Duodenal mucosa (tissue), 2 donors: Measurements from ENCODE around the gene KIF5C.

ENCODE experiments used
- H3K27ac ChIP-seq: one replicate; pipeline ENCODE4 v1.7.0; 2013; ENCODE audit warnings: low read depth, low read length
- H3K27me3 ChIP-seq, 2 donors: one replicate each; pipeline ENCODE4 v1.7.0; 2013; ENCODE audit warnings: low read length in 2 of 2, control low read depth in 1 of 2; ENCODE audit not compliant: insufficient read depth in 2 of 2, control insufficient read depth in 1 of 2
- H3K36me3 ChIP-seq, 2 donors: one replicate each; pipeline ENCODE4 v1.7.0; 2013; ENCODE audit warnings: low read length in 2 of 2, control low read depth in 1 of 2; ENCODE audit not compliant: insufficient read depth in 2 of 2, control insufficient read depth in 1 of 2
- H3K4me1 ChIP-seq, 2 donors: one replicate each; pipeline ENCODE4 v1.7.0; 2013; ENCODE audit warnings: low read length in 2 of 2, control low read depth in 1 of 2; ENCODE audit not compliant: insufficient read depth in 2 of 2, control insufficient read depth in 1 of 2
- H3K4me3 ChIP-seq, 2 donors: one replicate each; pipeline ENCODE4 v1.7.0; 2013; ENCODE audit warnings: low read length in 2 of 2, low read depth in 1 of 2
- H3K9ac ChIP-seq, 2 donors: one replicate each; pipeline ENCODE4 v1.7.0; 2013; ENCODE audit warnings: low read length in 2 of 2, low read depth in 1 of 2
- H3K9me3 ChIP-seq, 2 donors: one replicate each; pipeline ENCODE4 v1.7.0; 2013; ENCODE audit warnings: low read length in 2 of 2, control low read depth in 1 of 2; ENCODE audit not compliant: control insufficient read depth in 1 of 2

KIF5C gene

GRCh38 chr2:149041482-149041881 lies 166.5 kb downstream of the KIF5C start:
- Histone ChIP-seq H3K4me3 (no peak overlapping the region), H3K9me3 (no peaks in the 10 kb centered on the region), H3K4me1 (no peaks in the 10 kb centered on the region), H3K27me3 (peaks cover 3 to 21% of the 10 kb centered on the region in 2 donors), H3K9ac (no peak overlapping the region), H3K27ac (no peak overlapping the region), H3K36me3 (no peaks in the 10 kb centered on the region)

GRCh38 chr2:149042881-149043280 lies 167.9 kb downstream of the KIF5C start:
- no peaks in the 10 kb centered on the region for H3K9me3 ChIP-seq
- no peak overlapping the region for H3K9ac ChIP-seq
- H3K4me3 ChIP-seq: no peak overlapping the region
- no peak overlapping the region for H3K27ac ChIP-seq
- no peaks in the 10 kb centered on the region for H3K36me3 ChIP-seq
- no peaks in the 10 kb centered on the region for H3K4me1 ChIP-seq
- H3K27me3 ChIP-seq: peaks cover 0 to 12% of the 10 kb centered on the region in 2 donors

GRCh38 chr2:149044500-149044899 lies 169.5 kb downstream of the KIF5C start:
- Histone ChIP-seq H3K36me3 (no peaks in the 10 kb centered on the region), H3K4me3 (no peak overlapping the region), H3K27me3 (peaks cover 0 to 6% of the 10 kb centered on the region in 2 donors), H3K9me3 (no peaks in the 10 kb centered on the region), H3K27ac (no peak overlapping the region), H3K9ac (no peak overlapping the region), H3K4me1 (no peaks in the 10 kb centered on the region)

GRCh38 chr2:149047118-149047517 lies 172.1 kb downstream of the KIF5C start:
- Histone ChIP-seq H3K27ac (no peak overlapping the region), H3K4me3 (no peak overlapping the region), H3K27me3 (no peaks in the 10 kb centered on the region), H3K9me3 (no peaks in the 10 kb centered on the region), H3K9ac (no peak overlapping the region), H3K36me3 (no peaks in the 10 kb centered on the region), H3K4me1 (no peaks in the 10 kb centered on the region)

- Histone ChIP-seq H3K36me3 (no peaks in the 10 kb centered on the region), H3K9ac (no peak overlapping the region), H3K27ac (no peak overlapping the region), H3K9me3 (no peaks in the 10 kb centered on the region), H3K4me3 (no peak overlapping the region), H3K27me3 (no peaks in the 10 kb centered on the region), H3K4me1 (no peaks in the 10 kb centered on the region)
Measured at GRCh38 chr2:149049142-149049541, 174.1 kb downstream of the KIF5C start.

GRCh38 chr2:149050188-149050587 lies 175.2 kb downstream of the KIF5C start:
- no peaks in the 10 kb centered on the region for H3K9me3 ChIP-seq
- no peak overlapping the region for H3K27ac ChIP-seq
- no peak overlapping the region for H3K9ac ChIP-seq
- H3K4me3 ChIP-seq: no peak overlapping the region
- H3K36me3 ChIP-seq: no peaks in the 10 kb centered on the region
- H3K4me1 ChIP-seq: no peaks in the 10 kb centered on the region
- no peaks in the 10 kb centered on the region for H3K27me3 ChIP-seq

- H3K27me3 ChIP-seq: no peaks in the 10 kb centered on the region
- no peak overlapping the region for H3K27ac ChIP-seq
- no peaks in the 10 kb centered on the region for H3K36me3 ChIP-seq
- no peak overlapping the region for H3K9ac ChIP-seq
- peaks cover 0 to 7% of the 10 kb centered on the region in 2 donors for H3K4me1 ChIP-seq
- no peaks in the 10 kb centered on the region for H3K9me3 ChIP-seq
- no peak overlapping the region for H3K4me3 ChIP-seq
Measured at GRCh38 chr2:149055751-149056150, 180.7 kb downstream of the KIF5C start.

GRCh38 chr2:149056541-149057255 lies 181.7 kb downstream of the KIF5C start:
- H3K9me3 ChIP-seq: no peaks in the 10 kb centered on the region
- no peak overlapping the region for H3K9ac ChIP-seq
- H3K27ac ChIP-seq: no peak overlapping the region
- no peak overlapping the region for H3K4me3 ChIP-seq
- no peaks in the 10 kb centered on the region for H3K27me3 ChIP-seq
- H3K36me3 ChIP-seq: no peaks in the 10 kb centered on the region
- peaks cover 0 to 7% of the 10 kb centered on the region in 2 donors for H3K4me1 ChIP-seq

- Histone ChIP-seq H3K4me3 (no peak overlapping the region), H3K9me3 (no peaks in the 10 kb centered on the region), H3K36me3 (no peaks in the 10 kb centered on the region), H3K4me1 (peaks cover 0 to 7% of the 10 kb centered on the region in 2 donors), H3K27ac (no peak overlapping the region), H3K9ac (no peak overlapping the region), H3K27me3 (no peaks in the 10 kb centered on the region)
Measured at GRCh38 chr2:149057401-149057800, 182.4 kb downstream of the KIF5C start.

- Histone ChIP-seq H3K36me3 (no peaks in the 10 kb centered on the region), H3K9ac (no peak overlapping the region), H3K27me3 (no peaks in the 10 kb centered on the region), H3K4me1 (peaks cover 0 to 9% of the 10 kb centered on the region in 2 donors), H3K4me3 (no peak overlapping the region), H3K9me3 (no peaks in the 10 kb centered on the region), H3K27ac (no peak overlapping the region)
Measured at GRCh38 chr2:149058936-149059335, 183.9 kb downstream of the KIF5C start.
